HepG2 (cell line): ENCODE measurements around the gene NAIF1.

Experiments
- FLYWCH1 ChIP-seq: sonication (generic); formaldehyde crosslinking; IDR thresholded peaks from 2 replicates; pipeline ENCODE4 v1.8.1; 2023; ENCODE audit warnings: mild to moderate bottlenecking, missing genetic modification reagents
- TCF7 ChIP-seq: sonication (generic); IDR thresholded peaks from 2 replicates; pipeline ENCODE4 v1.6.1; 2016; ENCODE audit warnings: antibody characterized with exemption, low read depth
- ZNF607 ChIP-seq: sonication (generic); formaldehyde crosslinking; IDR thresholded peaks from 2 replicates; pipeline ENCODE4 v1.5.1; 2020; ENCODE audit warnings: missing genetic modification reagents, mild to moderate bottlenecking, borderline replicate concordance
- TF ChIP-seq, protein P1 (sequence below): IDR thresholded peaks from 2 replicates; pipeline ENCODE4 v1.6.1; 2012; ENCODE audit warnings: inconsistent platforms

DNA sequence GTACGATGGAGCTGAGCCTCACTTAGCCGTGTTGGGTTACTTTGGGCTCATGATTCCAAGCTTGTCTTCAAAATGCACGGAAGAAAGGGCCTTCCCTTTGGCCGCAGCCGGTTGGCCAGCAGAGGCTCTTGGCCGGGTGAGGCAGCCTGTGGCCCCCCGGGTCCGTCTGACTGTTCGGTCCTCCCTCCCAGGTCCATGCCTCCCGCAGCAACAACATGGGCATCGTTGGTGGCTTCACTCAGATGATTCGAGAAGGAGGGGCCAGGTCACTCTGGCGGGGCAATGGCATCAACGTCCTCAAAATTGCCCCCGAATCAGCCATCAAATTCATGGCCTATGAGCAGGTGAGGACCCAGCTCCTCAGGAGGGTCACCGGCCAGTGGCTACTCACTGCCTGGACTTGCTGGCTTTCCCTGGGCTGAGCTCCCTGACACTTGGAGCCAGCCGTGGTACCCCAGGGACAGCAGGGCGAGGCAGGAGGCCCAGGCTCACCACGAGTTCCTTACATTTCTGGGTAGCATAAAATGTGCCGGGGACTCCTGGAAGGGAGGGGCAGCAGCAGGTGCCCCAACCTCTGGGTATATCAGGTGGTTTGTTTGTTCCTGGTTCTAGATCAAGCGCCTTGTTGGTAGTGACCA is 38.5 kb upstream of the NAIF1 start:
- TF ChIP-seq FLYWCH1 (CRISPR knock-in tag) = no peak
- TF ChIP-seq, protein P1, sequence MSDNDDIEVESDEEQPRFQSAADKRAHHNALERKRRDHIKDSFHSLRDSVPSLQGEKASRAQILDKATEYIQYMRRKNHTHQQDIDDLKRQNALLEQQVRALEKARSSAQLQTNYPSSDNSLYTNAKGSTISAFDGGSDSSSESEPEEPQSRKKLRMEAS = no peak
- no peak for TF ChIP-seq ZNF607 (CRISPR knock-in tag)
- no peak for TF ChIP-seq TCF7
